G401.6 (cell line): Measurements from ENCODE around the gene SMIM1.
"Not testable (repeated sequence)": the region's sequence is repeated elsewhere in the genome, so short reads cannot be mapped to it uniquely, and the experiment has no call there.

Experiments
- FAIRE-seq: peaks from 2 replicates; lab custom pipeline; 2012; peaks lifted over from hg19 to GRCh38; lab: Jason Lieb, UNC

SMIM1 gene

GRCh38 chr1:3736708-3737107 is 35.8 kb upstream of the SMIM1 start:
- FAIRE-seq: no peak

GRCh38 chr1:3738943-3739342 is 33.6 kb upstream of the SMIM1 start:
- FAIRE-seq: no peak

- no peak for FAIRE-seq
These were observed 32.5 kb upstream of the SMIM1 start for GRCh38 chr1:3740042-3740441.

DNA sequence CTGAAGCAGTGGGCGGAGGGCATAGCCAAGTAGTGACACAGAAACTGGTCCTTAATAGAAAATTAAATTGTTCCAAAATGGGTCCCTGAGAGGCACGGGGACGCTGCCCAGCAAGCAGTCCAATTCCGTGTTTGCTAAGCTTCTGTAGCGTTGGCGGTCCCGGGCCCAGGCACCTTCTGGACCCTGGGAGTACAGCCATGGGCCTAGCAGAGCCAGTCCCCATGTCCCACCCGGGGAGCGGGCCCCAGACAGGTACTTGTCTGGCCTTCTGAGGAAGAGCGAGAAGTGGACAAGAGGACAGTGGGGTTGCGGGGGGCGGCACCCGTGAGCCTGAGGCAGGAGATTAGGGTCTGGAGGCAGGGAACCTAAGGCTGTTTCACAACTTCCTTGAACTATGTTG is 31.8 kb upstream of the SMIM1 start:
- no peak for FAIRE-seq

DNA sequence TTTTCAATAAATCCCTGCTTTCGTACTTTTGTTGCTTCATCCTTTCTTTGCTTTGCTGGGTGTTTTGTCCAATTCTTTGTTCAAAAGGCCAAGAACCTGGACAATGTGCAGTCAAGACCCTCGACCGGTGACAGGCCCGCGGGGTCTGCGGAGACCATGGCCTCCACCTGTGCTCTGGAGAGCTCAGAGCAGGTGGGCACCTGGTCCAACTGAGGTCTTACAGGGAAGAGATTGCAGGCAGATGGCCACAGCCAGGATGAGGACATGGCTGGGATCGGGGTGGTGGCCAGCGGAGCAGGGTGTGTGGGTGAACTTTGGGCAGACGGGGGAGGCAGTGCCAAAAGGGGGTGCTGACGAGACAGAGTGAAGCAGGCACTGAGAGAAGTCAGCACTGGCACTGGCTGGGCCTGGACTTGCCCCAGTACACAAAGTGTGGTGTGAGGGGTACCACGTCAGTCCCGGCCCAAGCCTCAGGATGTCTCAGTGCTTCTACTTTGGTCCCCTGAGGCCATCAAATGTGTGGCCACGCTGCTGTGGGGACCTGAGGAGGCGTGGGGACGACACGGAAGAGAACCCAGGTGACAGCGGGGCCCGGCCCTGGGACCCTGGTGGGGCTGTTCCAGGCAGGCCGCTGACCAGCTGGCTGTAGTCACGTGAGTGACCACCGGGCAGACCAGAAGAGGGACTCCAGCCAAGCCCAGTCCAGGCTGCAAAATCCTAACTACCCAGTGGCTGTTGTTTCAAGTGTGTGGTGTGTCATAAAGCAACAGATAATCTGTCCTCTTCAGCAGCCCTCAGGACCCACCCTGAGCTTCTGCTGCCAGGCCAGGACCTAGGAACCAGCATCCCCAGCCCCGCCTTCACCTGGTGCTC is 30.7 kb upstream of the SMIM1 start:
- no peak for FAIRE-seq

- no peak for FAIRE-seq
These were observed 29.9 kb upstream of the SMIM1 start for GRCh38 chr1:3742439-3743298.

GRCh38 chr1:3743421-3743820 is 29.1 kb upstream of the SMIM1 start:
- FAIRE-seq: no peak

GRCh38 chr1:3743826-3744225 is 28.7 kb upstream of the SMIM1 start:
- no peak for FAIRE-seq

DNA sequence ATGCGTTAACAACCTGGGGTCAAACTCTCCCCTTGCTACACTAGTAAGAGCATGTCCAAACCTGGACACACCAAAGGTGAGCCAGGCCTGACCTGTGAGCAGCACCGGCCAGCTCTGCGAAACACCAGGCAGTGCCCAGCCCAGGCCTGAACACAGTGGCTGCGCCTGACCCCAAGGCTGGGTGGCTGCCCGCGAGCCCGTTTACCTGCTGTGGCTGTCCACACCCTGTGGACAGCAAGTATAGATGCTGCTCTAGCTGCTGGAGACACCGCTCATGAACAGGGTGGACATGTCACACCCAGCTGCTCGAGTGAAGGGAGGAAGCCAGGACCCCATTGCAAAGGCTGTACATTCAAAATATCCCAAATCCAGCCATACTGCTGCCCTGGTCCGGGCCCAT is 27.9 kb upstream of the SMIM1 start:
- no peak for FAIRE-seq

- no peak for FAIRE-seq
These were observed 27.5 kb upstream of the SMIM1 start for GRCh38 chr1:3745071-3745470.

- FAIRE-seq: no peak
These were observed 26.8 kb upstream of the SMIM1 start for GRCh38 chr1:3745590-3746381.

GRCh38 chr1:3746389-3746829 is 26.1 kb upstream of the SMIM1 start:
- FAIRE-seq: no peak

GRCh38 chr1:3746830-3747521 is 25.6 kb upstream of the SMIM1 start:
- no peak for FAIRE-seq

DNA sequence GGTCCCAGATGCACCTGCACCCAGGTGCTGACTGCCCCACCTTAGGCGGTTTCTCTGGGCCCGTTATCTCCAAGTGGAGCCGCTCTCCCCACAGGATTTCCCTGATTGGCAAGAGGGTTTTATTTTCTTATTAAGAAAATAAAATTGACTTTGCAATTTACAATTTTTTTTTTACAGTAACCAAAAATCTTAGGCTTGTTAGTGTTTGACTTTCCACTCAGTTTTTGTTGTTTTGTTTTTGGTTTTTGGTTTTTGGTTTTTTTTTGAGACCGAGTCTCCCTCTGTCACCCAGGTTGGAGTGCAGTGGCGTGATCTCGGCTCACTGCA is 25.1 kb upstream of the SMIM1 start:
- no peak for FAIRE-seq

GRCh38 chr1:3747903-3748302 is 24.6 kb upstream of the SMIM1 start:
- no peak for FAIRE-seq

- FAIRE-seq: not testable (repeated sequence)
These were observed 24.1 kb upstream of the SMIM1 start for GRCh38 chr1:3748316-3748900.

DNA sequence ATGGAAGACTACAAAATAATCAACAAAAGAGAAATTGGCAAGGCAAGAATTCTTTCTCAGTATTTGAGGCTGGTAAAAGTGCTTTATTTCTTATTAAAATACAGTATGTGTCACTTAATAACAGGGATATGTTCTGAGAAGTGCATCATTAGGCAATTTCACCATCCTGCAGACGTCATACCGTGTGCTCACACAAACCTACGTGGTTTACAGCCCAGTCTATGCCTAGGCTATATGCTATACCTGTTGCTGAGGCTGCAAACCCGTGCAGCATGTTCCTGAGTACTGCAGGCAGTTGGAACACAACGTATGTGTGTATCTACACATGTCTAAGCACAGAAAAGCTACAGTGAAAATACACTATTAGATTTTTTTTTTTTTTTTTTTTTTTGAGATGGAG is 23.0 kb upstream of the SMIM1 start:
- no peak for FAIRE-seq

GRCh38 chr1:3750741-3751140 is 21.8 kb upstream of the SMIM1 start:
- no peak for FAIRE-seq

DNA sequence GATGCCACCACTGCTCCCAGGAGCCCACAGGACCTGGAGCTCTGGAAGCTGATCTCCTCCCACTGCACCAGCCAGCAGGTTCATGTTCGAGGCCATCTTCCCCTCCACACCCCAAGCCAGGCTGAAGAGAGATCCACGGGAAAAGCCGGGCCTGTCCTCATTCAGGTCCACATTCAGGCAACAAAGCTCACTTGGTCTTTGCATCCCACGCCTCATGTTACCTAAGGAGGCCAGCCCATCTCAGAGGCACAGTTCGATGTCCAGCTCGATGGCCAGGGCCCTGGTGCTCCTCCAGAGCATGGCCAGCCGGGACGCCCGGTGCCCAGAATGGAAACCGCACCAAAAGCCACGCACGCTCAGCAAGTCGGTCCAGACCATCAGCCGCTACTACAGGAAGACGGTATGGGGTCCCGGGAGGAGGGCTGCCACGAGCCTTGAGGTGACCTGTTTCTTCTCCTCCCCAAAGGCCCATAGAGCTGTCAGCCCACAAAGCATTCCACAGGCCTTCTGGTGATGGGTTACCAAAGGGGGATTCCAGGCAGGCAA is 20.1 kb upstream of the SMIM1 start, which contains the start of gene CCDC27:
Gene CCDC27, plus strand, starts transcription at position 51 of the 546 bp plus-strand sequence. Its CDS starts 32 bp downstream, at position 83.
- no peak for FAIRE-seq

- no peak for FAIRE-seq
These were observed 18.7 kb upstream of the SMIM1 start for GRCh38 chr1:3753656-3754454.
